ENCODE measurements around the gene ADCK2. TPM values are rescaled to one million over a fixed set of nuclear protein-coding genes. Genes with fewer than 3 reads are reported as not detected.

ADCK2 gene
- total RNA-seq, 1 donor from 2014 or later, result 12.4 TPM

- no peak overlapping the region for H3K4me3 Mint-ChIP-seq (ENCODE audit: unreplicated experiment)
- H4K20me1 ChIP-seq (ENCODE audit: insufficient read depth, low read length), result peaks cover 20% of the 10 kb centered on the region
Measured at GRCh38 chr7:140694592-140694991, 21.8 kb downstream of the ADCK2 start.

GRCh38 chr7:140695381-140695780, 22.6 kb downstream of the ADCK2 start:
- H3K4me2 ChIP-seq (ENCODE audit: low read length), result no peak overlapping the region
- no peak overlapping the region for H3K4me3 ChIP-seq (ENCODE audit: insufficient read depth, low read depth, low read length)
- Mint-ChIP-seq H3K4me1 (ENCODE audit: low read depth, unreplicated experiment) (peaks cover 17% of the 10 kb centered on the region), H3K27me3 (ENCODE audit: low read depth, unreplicated experiment) (no peaks in the 10 kb centered on the region), H3K9me3 (ENCODE audit: unreplicated experiment) (peaks cover 2% of the 10 kb centered on the region), H3K36me3 (ENCODE audit: low read depth, unreplicated experiment) (peaks cover 7% of the 10 kb centered on the region), H3K27ac (ENCODE audit: unreplicated experiment) (no peak overlapping the region), H3K4me3 (ENCODE audit: unreplicated experiment) (peak overlapping the region; percentile 57)
- H3K9ac ChIP-seq (ENCODE audit: low read length), result no peak overlapping the region
- H3K79me2 ChIP-seq (ENCODE audit: insufficient read depth, low read length), result peaks cover 37% of the 10 kb centered on the region
- H2AFZ ChIP-seq (ENCODE audit: low read depth, low read length), result no peak overlapping the region
- DNase-seq (ENCODE audit: low read depth) (no peak), FAIRE-seq (no peak)
- peaks cover 26% of the 10 kb centered on the region for H4K20me1 ChIP-seq (ENCODE audit: insufficient read depth, low read length)
- no peaks in the 10 kb centered on the region for H3K27me3 ChIP-seq (ENCODE audit: insufficient read depth, low read length)
- TF ChIP-seq EZH2 (IDR thresholded peaks at IDR 0.05; ENCODE audit: insufficient read depth, low read length) (no peak), CTCF (IDR thresholded peaks at IDR 0.05; ENCODE audit: insufficient read depth, low read depth, low read length) (no peak)
- no peak overlapping the region for H3K27ac ChIP-seq (ENCODE audit: low read depth, low read length)
- H3K4me1 ChIP-seq (ENCODE audit: insufficient read depth, low read length), result peaks cover 8% of the 10 kb centered on the region
- no peaks in the 10 kb centered on the region for H3K36me3 ChIP-seq (ENCODE audit: insufficient read depth, low read length)
- H3K9me3 ChIP-seq (ENCODE audit: insufficient read depth, low read depth, low read length), result no peaks in the 10 kb centered on the region

More at GRCh38 chr7:140694592-140694991, 21.8 kb downstream of the ADCK2 start:
- Histone ChIP-seq H3K36me3 (ENCODE audit: insufficient read depth, low read length) (no peaks in the 10 kb centered on the region), H3K9ac (ENCODE audit: low read length) (no peak overlapping the region), H3K79me2 (ENCODE audit: insufficient read depth, low read length) (peaks cover 29% of the 10 kb centered on the region), H3K27ac (ENCODE audit: low read depth, low read length) (no peak overlapping the region), H2AFZ (ENCODE audit: low read depth, low read length) (no peak overlapping the region), H3K9me3 (ENCODE audit: insufficient read depth, low read depth, low read length) (no peaks in the 10 kb centered on the region), H3K4me2 (ENCODE audit: low read length) (no peak overlapping the region), H3K4me3 (ENCODE audit: insufficient read depth, low read depth, low read length) (no peak overlapping the region), H3K4me1 (ENCODE audit: insufficient read depth, low read length) (peaks cover 8% of the 10 kb centered on the region), H3K27me3 (ENCODE audit: insufficient read depth, low read length) (no peaks in the 10 kb centered on the region)
- H3K4me1 Mint-ChIP-seq (ENCODE audit: low read depth, unreplicated experiment), result peaks cover 15% of the 10 kb centered on the region
- H3K27me3 Mint-ChIP-seq (ENCODE audit: low read depth, unreplicated experiment), result no peaks in the 10 kb centered on the region
- peaks cover 7% of the 10 kb centered on the region for H3K36me3 Mint-ChIP-seq (ENCODE audit: low read depth, unreplicated experiment)
- DNase-seq (ENCODE audit: low read depth), result no peak
- peaks cover 2% of the 10 kb centered on the region for H3K9me3 Mint-ChIP-seq (ENCODE audit: unreplicated experiment)
- H3K27ac Mint-ChIP-seq (ENCODE audit: unreplicated experiment), result no peak overlapping the region
- FAIRE-seq, result no peak
- TF ChIP-seq EZH2 (IDR thresholded peaks at IDR 0.05; ENCODE audit: insufficient read depth, low read length), result no peak
- no peak for TF ChIP-seq CTCF (IDR thresholded peaks at IDR 0.05; ENCODE audit: insufficient read depth, low read depth, low read length)

GRCh38 chr7:140696024-140696679, 23.4 kb downstream of the ADCK2 start:
- H2AFZ ChIP-seq (ENCODE audit: low read depth, low read length), result peak overlapping the region; percentile 96
- peak overlapping the region; percentile 86 for H3K4me3 ChIP-seq (ENCODE audit: insufficient read depth, low read depth, low read length)
- Mint-ChIP-seq H3K27me3 (ENCODE audit: low read depth, unreplicated experiment) (no peaks in the 10 kb centered on the region), H3K27ac (ENCODE audit: unreplicated experiment) (peak overlapping the region; percentile 99), H3K4me1 (ENCODE audit: low read depth, unreplicated experiment) (peaks cover 17% of the 10 kb centered on the region), H3K4me3 (ENCODE audit: unreplicated experiment) (peak overlapping the region; percentile 98), H3K36me3 (ENCODE audit: low read depth, unreplicated experiment) (peaks cover 7% of the 10 kb centered on the region), H3K9me3 (ENCODE audit: unreplicated experiment) (peaks cover 2% of the 10 kb centered on the region)
- H3K9ac ChIP-seq (ENCODE audit: low read length), result peak overlapping the region; percentile 88
- H4K20me1 ChIP-seq (ENCODE audit: insufficient read depth, low read length), result peaks cover 27% of the 10 kb centered on the region
- H3K9me3 ChIP-seq (ENCODE audit: insufficient read depth, low read depth, low read length), result no peaks in the 10 kb centered on the region
- no peaks in the 10 kb centered on the region for H3K36me3 ChIP-seq (ENCODE audit: insufficient read depth, low read length)
- H3K27ac ChIP-seq (ENCODE audit: low read depth, low read length), result peak overlapping the region; percentile 91
- H3K27me3 ChIP-seq (ENCODE audit: insufficient read depth, low read length), result no peaks in the 10 kb centered on the region
- peak overlapping the region; percentile 81 for H3K4me2 ChIP-seq (ENCODE audit: low read length)
- peak; percentile 79 for DNase-seq (ENCODE audit: low read depth)
- H3K79me2 ChIP-seq (ENCODE audit: insufficient read depth, low read length), result peaks cover 44% of the 10 kb centered on the region
- peaks cover 8% of the 10 kb centered on the region for H3K4me1 ChIP-seq (ENCODE audit: insufficient read depth, low read length)
- FAIRE-seq, result no peak
- no peak for TF ChIP-seq CTCF (IDR thresholded peaks at IDR 0.05; ENCODE audit: insufficient read depth, low read depth, low read length)
- TF ChIP-seq EZH2 (IDR thresholded peaks at IDR 0.05; ENCODE audit: insufficient read depth, low read length), result no peak
